HTR-8/SVneo (cell line): ENCODE results near the gene LSR.
"Not testable (repeated sequence)": the region's sequence is repeated elsewhere in the genome, so short reads cannot be mapped to it uniquely, and the experiment has no call there.

Experiments used
- DNase-seq: peaks from one replicate; pipeline ENCODE4 v3.0.0; 2011; ENCODE audit warnings: low spot score, mixed read lengths; ENCODE audit not compliant: insufficient read length
- FAIRE-seq: peaks from 2 replicates; lab custom pipeline; 2011; peaks lifted over from hg19 to GRCh38; lab: Jason Lieb, UNC

LSR gene

DNA sequence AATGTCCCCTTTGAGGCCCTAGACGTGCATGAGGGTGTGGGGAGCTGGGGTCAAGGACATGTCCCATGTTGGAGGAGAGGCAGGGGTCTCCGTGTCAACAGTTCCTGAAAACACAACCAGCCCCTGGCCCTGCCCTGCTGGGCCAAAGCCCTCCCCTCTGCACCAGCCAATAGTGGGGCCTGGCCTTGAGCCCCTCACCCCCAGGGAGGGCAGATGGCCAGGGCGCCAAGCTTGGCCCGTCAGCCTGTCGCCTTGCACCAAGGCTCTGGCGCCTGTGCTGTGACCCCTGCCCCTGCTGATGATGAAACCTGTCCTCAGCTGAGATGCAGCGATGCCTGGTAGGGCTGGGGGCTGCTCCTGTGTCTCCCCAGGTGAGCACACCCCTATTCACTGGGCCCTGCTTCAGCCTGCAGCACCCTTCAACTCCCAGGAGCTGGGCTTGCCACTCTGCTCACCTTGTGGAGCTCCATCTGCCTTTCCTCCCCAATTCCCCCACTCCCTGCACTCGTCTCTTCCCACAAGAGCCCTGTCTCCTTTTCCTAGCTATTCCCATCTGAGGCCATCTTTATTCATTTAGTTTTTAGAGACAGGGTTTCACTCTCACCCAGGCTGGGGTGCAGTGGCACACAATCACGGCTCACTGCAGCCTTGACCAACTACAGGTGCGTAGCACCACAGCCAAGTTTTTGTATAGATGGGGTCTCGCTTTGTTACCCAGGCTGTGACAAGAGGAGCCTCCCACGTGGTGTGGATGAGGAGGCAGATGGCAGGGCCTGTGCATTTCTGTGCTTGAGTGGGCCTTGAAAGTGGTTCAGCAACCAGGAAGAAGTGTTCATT, 31.4 kb downstream of the LSR start:
- DNase-seq (no peak), FAIRE-seq (no peak)

DNA sequence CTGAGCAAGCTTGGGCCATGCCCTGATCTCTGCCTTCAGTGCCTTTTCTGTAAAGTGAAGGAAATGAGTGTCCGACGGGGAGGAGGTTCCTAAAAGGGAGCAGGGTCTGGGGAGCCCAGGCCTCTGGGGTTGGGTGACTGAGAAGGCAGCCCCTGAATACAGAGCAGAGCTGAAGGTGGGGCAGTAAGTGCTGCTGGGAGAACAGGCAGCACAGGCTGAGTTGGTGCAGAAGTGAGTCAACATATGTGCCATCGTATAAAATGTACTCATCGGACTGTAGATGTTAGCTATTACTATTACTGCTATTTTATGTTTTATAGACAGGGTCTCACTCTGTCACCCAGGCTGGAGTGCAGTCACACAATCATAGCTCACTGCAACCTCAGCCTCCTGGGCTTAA, 32.5 kb downstream of the LSR start:
- peak; percentile 70 for FAIRE-seq
- no peak for DNase-seq

DNA sequence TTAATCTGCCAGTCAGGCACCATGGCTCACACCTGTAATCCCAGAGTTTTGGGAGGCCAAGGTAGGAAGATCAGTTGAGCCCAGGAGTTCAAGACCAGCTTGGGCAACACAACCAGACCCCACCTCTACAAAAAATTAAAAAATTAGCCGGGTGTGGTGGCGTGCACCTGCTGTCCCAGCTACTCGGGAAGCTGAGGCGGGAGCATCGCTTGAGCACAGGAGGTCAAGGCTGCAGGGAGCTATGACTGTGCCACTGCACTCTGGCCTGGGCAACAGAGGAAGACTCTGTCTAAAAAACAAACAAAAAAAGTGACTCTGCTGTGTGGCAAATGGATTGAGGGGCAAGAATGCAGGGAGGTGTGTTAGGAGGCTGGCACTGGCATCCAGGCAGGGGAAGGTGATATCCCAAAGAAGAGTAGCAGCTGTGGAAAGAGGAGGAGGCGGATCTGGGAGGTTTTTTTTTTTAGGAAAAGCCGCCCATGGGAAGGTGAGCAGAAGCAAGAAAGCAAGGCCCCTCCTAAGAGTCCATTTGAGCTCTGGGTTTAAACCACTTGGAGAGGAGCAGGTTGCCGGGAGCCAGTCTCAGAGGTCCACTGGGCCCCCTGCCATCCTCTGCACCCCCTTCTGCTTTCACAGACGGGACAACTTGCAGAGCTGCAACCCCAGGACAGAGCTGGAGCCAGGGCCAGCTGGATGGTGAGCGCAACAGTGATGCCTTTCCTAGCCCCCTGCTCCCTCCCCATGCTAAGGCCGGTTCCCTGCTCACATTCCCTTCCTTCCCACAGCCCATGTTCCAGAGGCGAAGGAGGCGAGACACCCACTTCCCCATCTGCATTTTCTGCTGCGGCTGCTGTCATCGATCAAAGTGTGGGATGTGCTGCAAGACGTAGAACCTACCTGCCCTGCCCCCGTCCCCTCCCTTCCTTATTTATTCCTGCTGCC, 35.6 kb downstream of the LSR start:
- FAIRE-seq = no peak

DNA sequence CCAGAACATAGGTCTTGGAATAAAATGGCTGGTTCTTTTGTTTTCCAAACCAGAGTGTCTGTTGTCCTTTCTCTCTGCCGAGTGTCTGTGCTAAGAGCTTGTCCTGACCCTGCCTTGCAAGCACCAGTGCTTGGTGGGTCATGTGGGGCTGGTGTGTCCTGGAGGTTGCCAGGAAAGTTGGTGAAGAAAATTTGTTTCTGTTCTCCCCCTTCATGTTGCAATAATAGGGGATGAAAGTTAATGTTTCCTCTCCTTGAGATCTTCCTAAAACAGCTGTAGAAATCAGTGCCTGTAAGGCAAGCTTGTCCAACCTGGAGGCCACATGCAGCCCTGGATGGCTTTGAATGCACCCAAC, 36.3 kb downstream of the LSR start:
- DNase-seq (no peak), FAIRE-seq (no peak)

More for the DNA sequence above, 35.6 kb downstream of the LSR start:
- no peak for DNase-seq

DNA sequence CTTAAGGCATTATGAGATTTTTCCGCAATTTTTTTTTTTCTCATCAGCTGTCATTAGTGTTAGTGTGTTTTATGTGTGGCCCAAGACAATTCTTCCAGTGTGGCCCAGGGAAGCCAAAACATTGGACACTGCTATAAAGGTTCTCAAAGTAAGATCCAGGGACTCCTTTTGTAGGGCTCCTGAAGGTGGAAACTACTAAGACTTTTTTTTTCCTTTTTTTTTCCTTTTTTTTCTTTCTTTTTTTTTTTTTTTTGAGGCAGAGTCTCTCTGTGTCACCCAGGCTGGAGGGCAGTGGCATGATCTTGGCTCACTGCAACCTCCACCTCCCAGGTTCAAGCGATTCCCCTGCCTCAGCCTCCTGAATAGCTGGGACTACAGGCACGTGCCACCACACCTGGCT, 36.7 kb downstream of the LSR start:
- not testable (repeated sequence) for FAIRE-seq, DNase-seq

DNA sequence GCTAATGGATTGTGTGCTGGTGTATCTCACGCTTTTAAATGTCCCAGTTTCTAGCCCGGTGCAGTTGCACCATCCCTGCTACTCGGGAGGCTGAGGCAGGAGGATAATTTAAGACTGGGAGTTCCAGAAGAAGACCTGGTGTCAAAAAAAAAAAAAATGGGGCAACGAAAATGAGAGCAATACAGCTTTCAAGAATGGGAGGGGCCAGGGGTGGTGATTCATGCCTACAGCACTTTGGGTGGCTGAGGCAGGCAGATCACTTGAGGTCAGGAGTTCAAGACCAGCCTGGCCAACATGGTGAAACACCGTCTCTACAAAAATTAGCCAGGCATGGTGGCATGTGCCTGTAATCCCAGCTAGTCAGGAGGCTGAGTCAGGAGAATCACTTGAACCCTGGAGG, 37.3 kb downstream of the LSR start:
- FAIRE-seq, DNase-seq: not testable (repeated sequence)

DNA sequence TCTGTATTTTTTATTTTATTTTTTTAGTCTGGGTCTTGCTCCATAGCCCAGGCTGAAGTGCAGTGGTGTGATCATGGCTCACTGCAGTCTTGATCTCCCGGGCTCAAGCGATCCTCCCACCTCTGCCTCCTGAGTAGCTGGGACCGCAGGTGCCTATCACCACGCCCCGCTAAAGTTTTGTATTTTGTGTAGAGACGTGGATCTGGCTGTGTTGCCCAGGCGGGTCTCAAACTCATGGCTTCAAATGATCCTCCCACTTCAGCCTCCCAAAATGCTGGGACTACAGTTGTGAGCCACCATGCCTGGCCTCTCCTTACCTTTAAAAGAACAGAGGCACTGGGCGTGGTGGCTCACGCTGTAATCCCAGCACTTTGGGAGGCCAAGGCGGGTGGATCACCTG, 38.9 kb downstream of the LSR start:
- no peak for DNase-seq
- no peak for FAIRE-seq

DNA sequence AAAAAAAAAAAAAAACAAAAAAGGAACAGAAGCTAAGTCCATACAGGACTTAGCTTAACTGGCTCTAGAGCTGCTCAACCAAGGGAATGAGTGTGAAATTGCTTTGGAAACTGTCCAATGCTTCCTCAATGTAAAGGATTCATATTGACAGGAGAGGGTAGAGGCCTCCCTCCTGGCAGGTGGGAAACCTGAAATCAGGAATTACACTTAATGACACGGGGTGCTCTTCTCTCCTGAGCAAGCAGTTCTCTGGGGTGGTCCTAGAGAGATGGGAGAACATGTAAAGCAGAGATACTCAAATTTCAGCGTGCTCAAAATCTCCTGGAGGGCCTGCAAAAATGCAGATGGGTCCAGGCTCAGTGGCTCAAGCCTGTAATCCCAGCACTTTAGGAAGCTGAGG, 39.5 kb downstream of the LSR start:
- no peak for DNase-seq
- FAIRE-seq = no peak

DNA sequence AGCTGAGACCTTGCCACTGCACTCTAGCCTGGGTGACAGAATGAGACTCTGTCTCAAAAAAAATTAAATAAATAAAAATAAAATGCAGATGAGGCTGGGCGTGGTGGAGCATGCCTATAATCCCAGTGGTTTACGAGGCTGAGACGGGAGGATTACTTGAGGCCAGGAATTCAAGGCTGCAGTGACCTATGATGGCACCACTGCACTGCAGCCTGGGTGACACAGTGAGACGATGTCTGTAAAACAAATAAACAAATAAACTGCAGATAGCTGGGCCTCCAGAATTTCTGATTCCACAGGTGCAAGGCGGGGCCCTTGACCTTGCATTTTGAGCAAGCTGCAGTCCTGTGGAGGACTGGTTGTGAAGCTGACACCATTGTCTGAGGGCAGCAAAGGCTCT, 40.1 kb downstream of the LSR start:
- FAIRE-seq (no peak), DNase-seq (no peak)

DNA sequence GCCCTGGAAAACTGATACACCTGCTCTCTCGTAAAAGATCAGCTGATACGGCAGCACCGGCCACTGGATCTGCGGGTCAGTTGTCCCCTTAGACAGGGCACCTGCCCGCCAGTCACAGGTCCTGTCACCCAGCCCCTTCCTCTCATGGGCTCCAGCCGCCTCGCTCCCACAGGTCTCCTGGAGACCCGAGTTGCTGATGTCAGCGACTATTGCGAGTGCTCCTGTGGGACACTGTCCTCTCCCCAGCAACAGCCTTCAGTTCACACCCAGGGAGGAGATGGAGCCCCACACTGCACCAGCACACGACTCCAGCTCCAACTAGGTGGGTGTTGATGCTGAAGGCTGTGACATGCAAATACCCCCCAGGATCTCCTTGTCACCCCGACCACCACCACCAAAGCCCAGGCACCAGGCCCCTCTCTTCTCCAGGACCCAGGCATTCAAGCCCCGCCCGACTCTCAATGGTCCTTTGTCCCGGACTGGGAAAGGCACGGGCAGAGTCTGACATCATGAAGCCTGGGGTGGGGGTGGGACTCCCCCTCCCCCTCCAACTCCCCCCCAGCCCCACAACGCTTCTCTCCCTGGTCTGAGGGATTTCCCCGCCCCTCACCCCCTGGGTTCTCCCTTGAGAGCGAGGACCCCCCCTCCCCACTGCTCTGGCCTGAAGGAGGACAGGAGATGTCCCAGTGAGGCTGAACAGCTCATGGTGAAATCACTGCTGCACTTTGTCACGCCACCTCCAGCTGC, 41.8 kb downstream of the LSR start:
- FAIRE-seq (no peak), DNase-seq (no peak)

DNA sequence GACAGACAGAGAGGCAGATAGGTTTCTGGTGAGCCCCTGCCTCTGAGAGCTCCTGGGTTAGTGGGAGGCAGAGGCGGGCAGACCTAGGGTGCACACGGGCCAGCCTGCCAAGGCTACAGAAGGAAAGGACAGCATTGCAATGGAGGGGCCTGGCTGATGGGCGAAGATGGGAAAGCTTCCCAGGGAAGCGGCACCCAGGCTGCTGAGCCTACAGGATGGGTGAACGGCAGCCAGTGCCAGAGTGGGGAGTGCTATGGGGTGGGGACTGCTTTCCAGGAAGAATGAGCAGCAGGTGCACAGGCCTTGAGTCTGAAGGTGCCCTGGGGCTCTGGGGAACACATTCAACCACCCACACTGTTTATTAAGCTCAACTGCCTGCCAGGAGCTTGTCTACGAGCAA, 42.5 kb downstream of the LSR start:
- FAIRE-seq (no peak), DNase-seq (no peak)

DNA sequence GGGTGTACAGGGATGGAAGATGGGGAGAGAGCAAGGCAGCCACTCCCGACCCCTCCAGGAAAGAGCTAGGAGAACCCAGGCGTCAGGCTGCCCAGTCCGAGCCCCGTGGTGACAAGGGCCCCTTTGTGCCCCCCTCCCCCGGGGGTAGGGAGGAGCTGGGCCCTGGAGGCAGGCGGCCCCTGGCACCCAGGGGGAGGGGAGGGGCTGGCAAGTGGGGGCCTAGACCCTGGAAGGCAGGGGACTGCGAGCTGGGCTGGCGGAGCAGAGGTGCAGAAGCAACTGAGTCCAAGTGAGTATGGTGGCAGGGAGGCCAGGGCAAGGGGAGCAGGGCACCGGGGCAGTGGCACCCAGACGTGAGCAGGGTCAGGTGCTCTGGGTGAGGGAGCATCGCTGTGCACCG, 43.1 kb downstream of the LSR start, which contains the start of gene MAG:
Gene MAG (plus strand): TSS at position 246 of the 400 bp plus-strand sequence. CDS start 3,248 bp downstream, outside the sequence.
- no peak for DNase-seq
- FAIRE-seq = no peak

DNA sequence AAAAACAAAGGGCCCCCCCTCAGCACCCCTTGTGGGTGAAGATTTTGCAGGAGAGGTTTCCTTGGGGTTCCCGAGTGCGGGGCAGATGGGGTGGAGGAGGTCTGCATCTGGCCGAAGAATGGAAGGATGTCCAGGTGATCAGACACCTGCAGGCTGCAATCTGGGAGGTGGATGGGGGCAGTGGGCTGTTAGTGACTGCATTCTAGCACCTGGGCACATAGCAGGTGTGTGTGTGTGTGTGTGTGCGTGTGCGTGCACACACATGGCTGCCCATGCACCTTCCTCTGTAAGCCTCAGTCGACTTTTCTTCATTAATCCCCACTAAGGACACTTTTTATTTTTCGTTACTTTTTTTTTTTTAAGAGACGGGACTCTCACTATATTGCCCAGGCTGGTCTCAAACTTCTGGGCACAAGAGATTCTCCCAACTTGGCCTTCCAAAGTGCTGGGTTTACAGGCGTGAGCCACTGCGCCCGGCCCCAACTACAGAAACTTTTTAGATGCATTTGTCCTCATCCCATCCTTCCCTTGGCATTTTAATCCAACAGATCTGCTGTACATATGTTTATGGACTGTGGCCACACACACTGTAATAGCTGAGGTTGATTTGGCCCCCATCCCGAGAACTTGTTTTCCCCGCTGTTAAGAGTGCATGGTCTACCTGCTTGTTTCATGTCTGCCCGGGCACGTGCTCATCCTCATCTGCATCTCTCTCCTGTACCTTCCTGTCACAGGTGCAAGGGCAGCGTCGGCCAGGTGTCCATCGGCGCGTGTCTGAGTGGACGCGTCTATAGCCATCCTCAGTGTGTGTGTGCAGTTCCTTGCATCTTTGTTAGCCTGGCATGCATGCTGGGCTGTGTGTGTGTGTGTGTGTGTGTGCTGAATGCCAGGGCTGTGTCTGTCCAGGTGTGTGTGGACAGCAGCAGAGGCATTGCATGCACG, 43.9 kb downstream of the LSR start:
- DNase-seq = no peak
- no peak for FAIRE-seq

DNA sequence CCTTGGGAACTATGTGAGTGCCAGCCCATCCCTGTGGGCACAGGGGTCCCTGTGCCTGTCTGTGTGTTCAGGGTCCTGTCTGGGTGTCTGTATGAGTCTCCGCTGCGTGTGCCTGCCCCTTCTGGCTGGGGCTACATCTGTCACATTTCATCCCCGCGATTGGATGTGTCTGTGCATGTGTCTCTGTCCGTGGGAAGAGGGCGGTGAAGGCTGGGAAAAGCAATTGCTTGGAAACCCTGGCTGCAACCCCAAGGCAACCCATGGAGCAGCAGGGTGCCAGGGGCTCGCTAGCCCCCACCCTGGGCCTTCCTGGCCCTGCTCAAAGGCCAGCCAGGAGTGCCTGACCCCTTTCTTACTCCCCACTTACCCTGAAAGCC, 44.5 kb downstream of the LSR start:
- DNase-seq (no peak), FAIRE-seq (no peak)

DNA sequence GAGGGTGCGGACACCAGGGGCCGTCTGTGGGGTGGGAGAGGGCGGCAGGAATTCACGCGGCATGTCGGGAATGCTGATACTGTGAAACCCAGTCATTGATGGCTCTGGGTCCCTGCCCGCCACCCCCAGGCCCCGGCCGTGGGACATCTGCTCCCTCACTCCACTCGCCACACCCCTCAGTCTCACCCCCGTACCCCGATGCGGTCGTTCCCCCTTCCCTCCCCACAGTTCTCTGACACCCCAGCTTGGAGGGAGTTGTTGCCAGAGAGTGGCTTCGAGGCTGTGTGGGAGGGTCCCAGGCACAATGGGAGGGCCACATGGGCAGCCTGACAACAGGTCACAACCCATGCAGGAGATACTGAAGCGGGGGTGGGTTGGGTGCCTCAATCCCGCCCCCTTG, 45.0 kb downstream of the LSR start:
- DNase-seq = no peak
- no peak for FAIRE-seq

DNA sequence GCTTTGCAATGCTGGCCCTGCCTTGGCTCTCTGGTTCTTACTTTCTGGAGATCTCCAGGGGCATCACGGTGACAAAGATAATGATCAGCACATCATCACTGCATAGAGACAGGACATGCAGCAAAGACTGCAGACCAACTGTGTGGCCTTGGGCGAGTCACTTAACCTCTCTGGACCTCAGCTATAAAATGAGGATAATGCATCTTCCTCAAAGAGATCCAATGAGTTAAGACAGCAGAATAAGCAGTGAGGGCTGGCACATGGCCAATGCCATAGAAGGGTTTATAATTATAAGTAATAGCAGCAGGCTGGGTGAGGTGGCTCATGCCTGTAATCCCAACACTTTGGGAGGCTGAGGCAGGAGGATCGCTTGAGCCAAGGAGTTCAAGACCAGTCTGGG, 45.5 kb downstream of the LSR start:
- FAIRE-seq = no peak
- DNase-seq = no peak

GRCh38 chr19:35294859-35295791, 46.3 kb downstream of the LSR start:
- no peak for FAIRE-seq
- no peak for DNase-seq

DNA sequence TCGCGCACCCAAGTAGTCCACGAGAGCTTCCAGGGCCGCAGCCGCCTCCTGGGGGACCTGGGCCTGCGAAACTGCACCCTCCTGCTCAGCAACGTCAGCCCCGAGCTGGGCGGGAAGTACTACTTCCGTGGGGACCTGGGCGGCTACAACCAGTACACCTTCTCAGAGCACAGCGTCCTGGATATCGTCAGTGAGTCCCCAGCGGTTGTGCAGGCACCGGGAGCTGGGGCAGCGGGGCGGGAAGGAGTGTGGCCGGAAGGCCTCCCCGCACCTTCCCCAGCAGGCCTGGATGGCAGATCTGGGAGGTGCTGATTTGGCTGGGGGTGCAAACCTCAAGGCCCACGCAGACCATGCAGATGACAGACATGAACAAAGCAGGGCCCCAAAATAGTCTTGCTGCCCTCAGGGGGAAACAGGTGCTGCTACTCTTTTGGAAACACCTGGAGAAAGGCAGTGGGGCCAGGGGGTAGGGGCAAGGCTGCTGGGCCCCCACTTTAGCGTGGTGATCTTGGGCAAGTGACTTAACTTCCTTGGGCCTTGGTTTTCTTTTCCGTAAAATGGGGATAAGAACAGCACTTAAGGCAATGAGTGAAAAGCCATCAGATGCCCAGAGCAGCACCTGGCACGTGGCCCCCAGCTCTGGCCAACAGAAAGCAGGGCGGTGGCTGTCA, 47.1 kb downstream of the LSR start:
- FAIRE-seq (no peak), DNase-seq (no peak)
